Glutamatergic neuron (in vitro differentiated cells): ENCODE results near the gene MRPS35. TPM values are rescaled to one million over a fixed set of nuclear protein-coding genes. Genes with fewer than 3 reads are reported as not detected.

Source experiments
- DNase-seq: peaks from one replicate; pipeline ENCODE4 v3.0.0; 2022
- H3K27ac Mint-ChIP-seq: one replicate; pipeline ENCODE4 v1.8.0; 2020; ENCODE audit warnings: mild to moderate bottlenecking, mixed read lengths, inconsistent platforms; ENCODE audit not compliant: unreplicated experiment
- H3K27me3 Mint-ChIP-seq: one replicate; pipeline ENCODE4 v1.8.0; 2020; ENCODE audit warnings: mild to moderate bottlenecking, moderate library complexity, mixed read lengths, inconsistent platforms; ENCODE audit not compliant: unreplicated experiment
- H3K36me3 Mint-ChIP-seq: one replicate; pipeline ENCODE4 v1.8.0; 2020; ENCODE audit warnings: mild to moderate bottlenecking, mixed read lengths, inconsistent platforms; ENCODE audit not compliant: unreplicated experiment
- H3K4me1 Mint-ChIP-seq: one replicate; pipeline ENCODE4 v1.8.0; 2020; ENCODE audit warnings: mild to moderate bottlenecking, low read depth, mixed read lengths, inconsistent platforms; ENCODE audit not compliant: unreplicated experiment
- H3K4me3 Mint-ChIP-seq: one replicate; pipeline ENCODE4 v1.8.0; 2020; ENCODE audit warnings: mild to moderate bottlenecking, mixed read lengths, inconsistent platforms; ENCODE audit not compliant: unreplicated experiment
- H3K9me3 Mint-ChIP-seq: one replicate; pipeline ENCODE4 v1.8.0; 2020; ENCODE audit warnings: mild to moderate bottlenecking, moderate library complexity, mixed read lengths, inconsistent platforms; ENCODE audit not compliant: unreplicated experiment
- total RNA-seq: library from RNA; stranded (reverse); fragmentation: NEBNext Ultra II Directional; extraction: Animal tissue kit (Norgen Biotek cat#: 25700); gene quantifications from one replicate; pipeline ENCODE4 v1.2.1, GENCODE V29; 2021; ENCODE audit not compliant: unreplicated experiment
- TF ChIP-seq, protein P1 (sequence below): fragments of 200-600 bp; sonication (generic); IDR thresholded peaks from one replicate; pipeline ENCODE4 v1.5.0; 2021; ENCODE audit not compliant: partially characterized antibody, unreplicated experiment

MRPS35 gene
- total RNA-seq, 1 donor from 2014 or later = 27.4 TPM

GRCh38 chr12:27672643-27673042 lies 38.0 kb upstream of the MRPS35 start:
- no peaks in the 10 kb centered on the region for H3K4me1 Mint-ChIP-seq

GRCh38 chr12:27673101-27673718 lies 37.4 kb upstream of the MRPS35 start:
- Mint-ChIP-seq H3K36me3 (no peaks in the 10 kb centered on the region), H3K27me3 (no peaks in the 10 kb centered on the region), H3K4me1 (no peaks in the 10 kb centered on the region), H3K9me3 (no peaks in the 10 kb centered on the region), H3K27ac (no peak overlapping the region), H3K4me3 (no peak overlapping the region)
- DNase-seq = no peak
- TF ChIP-seq, protein P1, sequence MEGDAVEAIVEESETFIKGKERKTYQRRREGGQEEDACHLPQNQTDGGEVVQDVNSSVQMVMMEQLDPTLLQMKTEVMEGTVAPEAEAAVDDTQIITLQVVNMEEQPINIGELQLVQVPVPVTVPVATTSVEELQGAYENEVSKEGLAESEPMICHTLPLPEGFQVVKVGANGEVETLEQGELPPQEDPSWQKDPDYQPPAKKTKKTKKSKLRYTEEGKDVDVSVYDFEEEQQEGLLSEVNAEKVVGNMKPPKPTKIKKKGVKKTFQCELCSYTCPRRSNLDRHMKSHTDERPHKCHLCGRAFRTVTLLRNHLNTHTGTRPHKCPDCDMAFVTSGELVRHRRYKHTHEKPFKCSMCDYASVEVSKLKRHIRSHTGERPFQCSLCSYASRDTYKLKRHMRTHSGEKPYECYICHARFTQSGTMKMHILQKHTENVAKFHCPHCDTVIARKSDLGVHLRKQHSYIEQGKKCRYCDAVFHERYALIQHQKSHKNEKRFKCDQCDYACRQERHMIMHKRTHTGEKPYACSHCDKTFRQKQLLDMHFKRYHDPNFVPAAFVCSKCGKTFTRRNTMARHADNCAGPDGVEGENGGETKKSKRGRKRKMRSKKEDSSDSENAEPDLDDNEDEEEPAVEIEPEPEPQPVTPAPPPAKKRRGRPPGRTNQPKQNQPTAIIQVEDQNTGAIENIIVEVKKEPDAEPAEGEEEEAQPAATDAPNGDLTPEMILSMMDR = no peak

More at GRCh38 chr12:27672643-27673042, 38.0 kb upstream of the MRPS35 start:
- Mint-ChIP-seq H3K36me3 (no peaks in the 10 kb centered on the region), H3K27ac (no peak overlapping the region), H3K4me3 (no peak overlapping the region), H3K27me3 (no peaks in the 10 kb centered on the region), H3K9me3 (no peaks in the 10 kb centered on the region)
- DNase-seq = no peak
- TF ChIP-seq, protein P1 = no peak

DNA sequence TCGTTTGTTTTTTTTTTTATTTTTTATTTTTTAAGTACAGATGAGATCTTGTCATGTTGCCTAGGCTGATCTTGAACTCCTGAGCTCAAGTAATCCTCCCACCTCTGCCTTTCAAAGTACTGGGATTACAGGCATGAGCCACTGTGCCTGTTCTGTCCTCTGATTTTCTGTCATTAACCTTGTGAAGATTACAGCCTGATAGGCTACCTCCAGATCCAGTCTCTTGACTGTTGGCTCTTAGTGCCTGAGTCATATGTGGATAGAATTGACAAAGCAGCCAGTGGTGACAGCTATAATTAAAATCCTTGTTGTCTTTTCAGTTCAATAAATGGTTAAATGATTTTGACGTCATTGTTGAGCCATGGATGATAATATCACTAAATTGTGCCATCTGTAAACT lies 35.6 kb upstream of the MRPS35 start:
- H3K36me3 Mint-ChIP-seq = peaks cover 5% of the 10 kb centered on the region
- TF ChIP-seq, protein P1 = no peak
- H3K4me3 Mint-ChIP-seq = no peak overlapping the region
- DNase-seq = no peak
- H3K27me3 Mint-ChIP-seq = no peaks in the 10 kb centered on the region
- no peaks in the 10 kb centered on the region for H3K4me1 Mint-ChIP-seq
- no peaks in the 10 kb centered on the region for H3K9me3 Mint-ChIP-seq
- no peak overlapping the region for H3K27ac Mint-ChIP-seq

DNA sequence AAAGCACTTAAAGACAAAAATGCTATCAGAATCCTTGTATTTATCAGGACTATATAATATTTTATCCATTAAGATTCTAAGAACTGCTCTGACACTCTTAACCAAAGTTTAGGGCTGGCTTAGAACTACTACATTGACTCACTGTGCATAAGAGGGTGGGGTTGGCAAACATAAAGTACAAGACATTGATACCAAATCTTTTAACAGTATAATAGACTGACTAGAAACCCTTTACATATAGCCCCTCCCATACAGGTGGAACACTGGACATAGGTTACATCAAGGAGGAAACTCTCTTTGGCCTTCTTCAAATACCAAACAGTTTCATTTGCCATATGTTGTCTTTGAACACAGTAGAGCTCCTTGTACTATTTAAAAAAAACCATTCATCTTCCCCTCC lies 30.0 kb upstream of the MRPS35 start:
- Mint-ChIP-seq H3K4me1 (no peaks in the 10 kb centered on the region), H3K4me3 (no peak overlapping the region), H3K9me3 (no peaks in the 10 kb centered on the region), H3K27me3 (no peaks in the 10 kb centered on the region), H3K36me3 (peaks cover 7% of the 10 kb centered on the region), H3K27ac (no peak overlapping the region)
- TF ChIP-seq, protein P1 = no peak
- no peak for DNase-seq

GRCh38 chr12:27682534-27682933 lies 28.1 kb upstream of the MRPS35 start:
- H3K4me1 Mint-ChIP-seq = no peaks in the 10 kb centered on the region
- no peak overlapping the region for H3K27ac Mint-ChIP-seq
- no peaks in the 10 kb centered on the region for H3K27me3 Mint-ChIP-seq
- DNase-seq = no peak
- H3K36me3 Mint-ChIP-seq = peaks cover 7% of the 10 kb centered on the region
- no peak overlapping the region for H3K4me3 Mint-ChIP-seq
- H3K9me3 Mint-ChIP-seq = no peaks in the 10 kb centered on the region
- TF ChIP-seq, protein P1 = no peak
